Activated naive CD4-positive, alpha-beta T cell treated with anti-CD3 and anti-CD28 coated beads for 36 hours (primary cell): ENCODE data around the gene NDUFB2. TPM values are rescaled to one million over a fixed set of nuclear protein-coding genes. Genes with fewer than 3 reads are reported as not detected.
"Not testable (repeated sequence)": the region's sequence is repeated elsewhere in the genome, so short reads cannot be mapped to it uniquely, and the experiment has no call there.

Experiments
- CTCF ChIA-PET: fragments of 350-600 bp; sonication (Branson Sonifier 250); formaldehyde crosslinking; loops from one replicate; lab custom pipeline; 2021; ENCODE audit warnings: antibody characterized with exemption; lab: Charles Lee
- DNase-seq: peaks from one replicate; pipeline ENCODE4 v3.0.0-alpha.2; 2020
- H3K27ac Mint-ChIP-seq: one replicate; pipeline ENCODE4 v1.8.0; 2021; ENCODE audit warnings: mild to moderate bottlenecking, mixed read lengths
- H3K27me3 Mint-ChIP-seq: one replicate; pipeline ENCODE4 v1.8.0; 2021; ENCODE audit warnings: low read depth, mixed read lengths
- H3K36me3 Mint-ChIP-seq: one replicate; pipeline ENCODE4 v1.8.0; 2021; ENCODE audit warnings: low read depth, mixed read lengths
- H3K4me1 Mint-ChIP-seq: one replicate; pipeline ENCODE4 v1.8.0; 2021; ENCODE audit warnings: low read depth, mixed read lengths
- H3K4me3 Mint-ChIP-seq: one replicate; pipeline ENCODE4 v1.8.0; 2021; ENCODE audit warnings: mild to moderate bottlenecking, moderate library complexity, mixed read lengths
- H3K9me3 Mint-ChIP-seq: one replicate; pipeline ENCODE4 v1.8.0; 2021; ENCODE audit warnings: mixed read lengths
- intact Hi-C: fragments of 100-400 bp; cut with micrococcal nuclease; formaldehyde crosslinking; loops from one replicate; pipeline ENCODE4 v1.15.1; 2023
- total RNA-seq, 2 experiments: library from RNA; stranded (reverse); gene quantifications; one replicate each; pipeline ENCODE4 v1.2.3, GENCODE V29; 2021

NDUFB2 gene
- total RNA-seq, 2 experiments from 2014 or later: 167 to 179 TPM

DNA sequence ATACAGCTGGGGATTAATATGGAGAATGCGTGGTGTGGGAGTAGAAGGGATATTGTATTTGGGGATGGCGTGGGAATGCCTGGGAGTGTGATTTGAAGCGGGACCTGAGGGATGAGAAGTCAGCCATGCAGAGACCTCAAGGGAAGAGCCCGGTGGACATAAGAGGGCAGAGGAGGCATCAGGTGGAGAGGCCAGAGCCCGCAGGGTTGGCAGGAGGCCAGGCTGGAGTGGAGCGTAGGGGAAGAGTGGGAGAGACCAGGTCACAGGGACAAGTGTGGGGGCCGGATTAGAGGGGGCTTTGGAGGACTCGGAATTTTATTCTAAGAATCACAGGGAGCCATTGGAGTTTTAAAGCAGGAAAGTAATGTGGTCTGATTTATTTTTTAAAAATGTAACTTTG, 2.0 kb downstream of the NDUFB2 start:
- no peak overlapping the region for H3K27ac Mint-ChIP-seq
- peaks cover 13% of the 10 kb centered on the region for H3K36me3 Mint-ChIP-seq
- H3K4me1 Mint-ChIP-seq: peaks cover 30% of the 10 kb centered on the region
- no peaks in the 10 kb centered on the region for H3K9me3 Mint-ChIP-seq
- CTCF ChIA-PET: interaction anchor here (0.7 kb wide), 1 partner anchor 13 kb away, joined by 3 read pairs; no protein-coding TSS in a partner anchor
- no peak for DNase-seq
- no peaks in the 10 kb centered on the region for H3K27me3 Mint-ChIP-seq
- peak overlapping the region; percentile 98 for H3K4me3 Mint-ChIP-seq
- intact Hi-C loops: no loop called here

DNA sequence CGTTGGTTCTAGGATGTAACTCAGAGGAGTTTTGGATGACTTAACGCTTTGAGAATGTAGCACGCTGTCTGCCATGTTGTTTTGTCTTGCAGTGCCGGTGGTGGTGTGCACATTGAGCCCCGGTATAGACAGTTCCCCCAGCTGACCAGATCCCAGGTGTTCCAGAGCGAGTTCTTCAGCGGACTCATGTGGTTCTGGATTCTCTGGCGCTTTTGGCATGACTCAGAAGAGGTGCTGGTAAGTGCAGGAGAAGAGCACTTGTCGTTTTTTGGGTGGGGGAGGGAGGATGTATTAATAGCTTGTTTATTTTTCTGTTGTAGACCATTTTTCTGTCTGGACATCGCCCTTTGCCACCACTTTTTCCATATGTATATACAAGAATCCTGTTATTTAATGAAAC, 6.3 kb downstream of the NDUFB2 start:
- DNase-seq: no peak
- Mint-ChIP-seq H3K4me3 (no peak overlapping the region), H3K4me1 (peaks cover 19% of the 10 kb centered on the region), H3K9me3 (no peaks in the 10 kb centered on the region), H3K36me3 (peaks cover 14% of the 10 kb centered on the region), H3K27me3 (no peaks in the 10 kb centered on the region), H3K27ac (no peak overlapping the region)
- CTCF ChIA-PET: no interaction called here
- intact Hi-C loops: no loop called here

DNA sequence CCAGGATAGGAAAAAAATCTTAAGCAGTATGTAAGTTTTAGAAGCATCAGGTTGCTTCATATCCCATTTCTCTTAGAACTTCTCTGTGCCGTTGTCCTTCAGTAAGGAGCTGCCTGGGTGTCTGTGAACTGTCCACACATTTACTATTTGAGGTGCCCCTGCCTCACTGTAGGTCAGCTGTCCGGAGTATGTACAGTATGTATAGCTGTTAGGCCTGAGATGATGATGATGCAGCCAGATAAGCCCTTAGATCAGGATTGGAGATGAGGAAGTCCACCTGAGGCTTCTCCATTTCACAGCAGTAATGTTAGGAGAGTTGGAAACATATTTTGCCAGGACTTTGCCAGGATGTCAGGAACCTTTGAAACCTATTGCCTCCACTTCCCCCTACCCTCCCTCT, 7.7 kb downstream of the NDUFB2 start:
- Mint-ChIP-seq H3K4me1 (peaks cover 9% of the 10 kb centered on the region), H3K27me3 (no peaks in the 10 kb centered on the region), H3K36me3 (peaks cover 17% of the 10 kb centered on the region), H3K27ac (no peak overlapping the region), H3K4me3 (no peak overlapping the region), H3K9me3 (no peaks in the 10 kb centered on the region)
- intact Hi-C loops: no loop called here
- DNase-seq: no peak
- CTCF ChIA-PET: no interaction called here

DNA sequence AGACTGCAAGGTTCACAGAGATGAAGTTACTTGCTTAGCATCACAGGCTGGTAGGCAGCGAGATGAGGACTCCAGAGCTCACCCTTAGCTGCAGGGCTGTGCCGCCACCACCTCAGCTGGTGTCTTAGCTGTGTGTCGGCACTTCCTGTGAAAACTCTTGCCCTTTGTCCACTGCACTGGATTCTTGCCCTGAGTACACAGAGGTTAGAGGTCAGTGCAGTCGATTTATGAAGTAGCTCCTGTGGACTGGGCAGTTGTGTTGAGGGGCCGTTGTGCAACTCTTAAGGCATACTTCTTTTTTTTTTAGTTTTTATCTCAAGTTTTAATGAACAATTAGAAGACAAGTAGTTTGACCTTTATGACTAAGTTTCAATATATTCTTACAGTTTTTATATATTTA, 10.6 kb downstream of the NDUFB2 start:
- Mint-ChIP-seq H3K36me3 (peaks cover 19% of the 10 kb centered on the region), H3K4me1 (peaks cover 2% of the 10 kb centered on the region), H3K27me3 (no peaks in the 10 kb centered on the region), H3K9me3 (peaks cover 7% of the 10 kb centered on the region), H3K27ac (no peak overlapping the region), H3K4me3 (no peak overlapping the region)
- CTCF ChIA-PET: no interaction called here
- intact Hi-C loops: no loop called here
- no peak for DNase-seq

DNA sequence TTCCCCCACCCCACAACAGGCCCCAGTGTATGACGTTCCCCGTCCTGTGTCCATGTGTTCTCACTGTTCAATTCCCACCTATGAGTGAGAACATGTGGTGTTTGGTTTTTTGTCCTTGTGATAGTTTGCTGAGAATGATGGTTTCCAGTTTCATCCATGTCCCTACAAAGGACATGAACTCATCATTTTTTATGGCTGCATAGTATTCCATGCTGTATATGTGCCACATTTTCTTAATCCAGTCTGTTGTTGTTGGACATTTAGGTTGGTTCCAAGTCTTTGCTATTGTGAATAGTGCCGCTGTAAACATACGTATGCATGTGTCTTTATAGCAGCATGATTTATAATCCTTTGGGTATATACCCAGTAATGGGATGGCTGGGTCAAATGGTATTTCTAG, 12.3 kb downstream of the NDUFB2 start:
- intact Hi-C loops, CTCF ChIA-PET, H3K4me3 Mint-ChIP-seq, H3K27ac Mint-ChIP-seq, DNase-seq, H3K27me3 Mint-ChIP-seq, H3K9me3 Mint-ChIP-seq, H3K4me1 Mint-ChIP-seq: not testable (repeated sequence)
- peaks cover 19% of the 10 kb centered on the region for H3K36me3 Mint-ChIP-seq

DNA sequence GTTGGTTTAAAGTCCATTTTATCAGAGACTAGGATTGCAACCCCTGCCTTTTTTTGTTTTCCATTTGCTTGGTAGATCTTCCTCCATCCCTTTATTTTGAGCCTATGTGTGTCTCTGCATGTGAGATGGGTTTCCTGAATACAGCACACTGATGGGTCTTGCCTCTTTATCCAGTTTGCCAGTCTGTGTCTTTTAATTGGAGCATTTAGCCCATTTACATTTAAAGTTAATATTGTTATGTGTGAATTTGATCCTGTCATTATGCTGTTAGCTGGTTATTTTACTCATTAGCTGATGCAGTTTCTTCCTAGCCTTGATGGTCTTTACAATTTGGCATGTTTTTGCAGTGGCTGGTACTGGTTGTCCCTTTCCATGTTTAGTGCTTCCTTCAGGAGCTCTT, 15.9 kb downstream of the NDUFB2 start:
- peaks cover 15% of the 10 kb centered on the region for H3K36me3 Mint-ChIP-seq
- H3K9me3 Mint-ChIP-seq, H3K4me3 Mint-ChIP-seq, H3K27ac Mint-ChIP-seq, H3K27me3 Mint-ChIP-seq, DNase-seq, H3K4me1 Mint-ChIP-seq, CTCF ChIA-PET, intact Hi-C loops: not testable (repeated sequence)

DNA sequence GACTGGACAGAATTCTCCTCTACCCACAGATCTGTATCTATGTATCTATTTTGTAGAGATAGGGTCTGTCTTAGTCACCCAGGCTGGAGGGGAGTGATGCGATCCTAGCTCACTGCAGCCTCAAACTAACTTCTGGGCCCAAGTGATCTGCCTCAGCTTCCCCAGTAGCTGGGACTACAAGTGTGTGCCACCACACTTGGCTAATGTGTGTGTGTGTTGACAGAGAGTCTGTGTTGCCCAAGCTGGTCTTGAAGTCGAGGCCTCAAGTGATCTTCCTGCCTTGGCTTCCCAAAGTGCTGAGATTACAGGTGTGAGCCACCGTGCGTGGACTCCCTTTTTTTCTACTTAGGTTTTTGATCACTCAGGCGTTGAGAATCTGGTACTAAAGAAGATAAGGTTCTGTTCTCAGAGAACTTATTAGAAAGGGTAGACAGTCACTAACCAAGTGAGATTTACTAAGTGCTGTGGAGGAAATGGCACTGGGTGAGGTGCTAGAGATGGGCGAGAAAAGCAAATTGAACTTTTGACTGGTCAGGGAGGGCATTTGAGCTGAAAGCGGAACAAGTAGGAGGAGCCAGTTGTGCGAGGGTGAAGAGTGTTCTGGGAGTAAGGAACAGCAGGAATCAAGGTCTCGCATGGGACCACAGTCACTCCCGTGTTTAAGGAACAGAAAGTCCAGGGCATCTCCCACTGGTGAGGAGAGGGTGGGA, 18.0 kb downstream of the NDUFB2 start:
- no peaks in the 10 kb centered on the region for H3K4me1 Mint-ChIP-seq
- intact Hi-C loops: no loop called here
- H3K27ac Mint-ChIP-seq: no peak overlapping the region
- H3K36me3 Mint-ChIP-seq: peaks cover 12% of the 10 kb centered on the region
- H3K27me3 Mint-ChIP-seq: no peaks in the 10 kb centered on the region
- H3K4me3 Mint-ChIP-seq: no peak overlapping the region
- no peak for DNase-seq
- H3K9me3 Mint-ChIP-seq: peaks cover 10% of the 10 kb centered on the region
- CTCF ChIA-PET: interaction anchor here (0.6 kb wide), 1 partner anchor 347 kb away, joined by 3 read pairs; no protein-coding TSS in a partner anchor

DNA sequence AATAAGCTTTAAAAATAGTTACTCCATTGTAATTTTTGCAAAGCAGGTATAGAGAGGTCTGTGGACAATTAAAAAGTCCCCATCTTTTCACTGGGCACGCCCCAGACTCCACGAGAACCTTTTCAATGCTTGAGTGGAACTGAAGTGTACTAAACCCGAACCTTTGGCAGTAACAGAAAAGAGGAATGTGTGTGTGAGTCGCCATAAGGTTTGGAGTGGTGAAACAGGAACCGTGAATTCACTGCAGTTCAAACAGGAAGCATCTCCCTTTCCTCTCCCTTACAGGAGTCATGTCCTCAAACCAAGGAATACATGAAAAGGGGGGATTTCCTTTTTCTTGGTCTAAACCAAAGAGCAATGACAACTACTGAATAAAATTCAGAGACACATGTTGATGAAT, 23.2 kb downstream of the NDUFB2 start:
- Mint-ChIP-seq H3K4me3 (no peak overlapping the region), H3K36me3 (peaks cover under 1% of the 10 kb centered on the region), H3K9me3 (no peaks in the 10 kb centered on the region), H3K27me3 (no peaks in the 10 kb centered on the region), H3K4me1 (peaks cover 18% of the 10 kb centered on the region), H3K27ac (no peak overlapping the region)
- DNase-seq: no peak
- CTCF ChIA-PET: no interaction called here
- intact Hi-C loops: loop anchor here (10.0 kb wide), 1 partner anchor 835 kb away; the partner anchor contains the start of gene AGK

DNA sequence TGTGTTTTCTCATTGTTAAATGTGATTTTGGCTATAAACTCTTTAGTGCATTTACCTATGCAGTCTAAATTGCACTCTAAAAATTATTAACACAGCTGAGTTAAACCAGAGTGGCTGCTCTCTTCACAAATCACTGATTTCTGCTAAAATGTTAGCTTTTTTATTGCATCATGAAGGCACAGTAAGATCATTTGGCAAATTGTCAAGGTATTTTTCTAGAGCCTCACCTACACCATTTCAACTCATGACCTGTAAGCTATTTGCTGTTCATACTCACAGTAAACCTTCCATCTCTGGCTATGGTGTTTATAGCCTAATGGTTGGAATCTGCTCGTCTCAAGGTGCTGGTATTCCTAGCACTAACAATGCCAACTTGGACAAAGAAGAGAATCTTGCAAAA, 25.7 kb downstream of the NDUFB2 start:
- H3K36me3 Mint-ChIP-seq: no peaks in the 10 kb centered on the region
- intact Hi-C loops: loop anchor here (2.0 to 10.0 kb wide), 4 partner anchors 47 to 833 kb away; partner anchors contain the start of genes AGK and MKRN1

DNA sequence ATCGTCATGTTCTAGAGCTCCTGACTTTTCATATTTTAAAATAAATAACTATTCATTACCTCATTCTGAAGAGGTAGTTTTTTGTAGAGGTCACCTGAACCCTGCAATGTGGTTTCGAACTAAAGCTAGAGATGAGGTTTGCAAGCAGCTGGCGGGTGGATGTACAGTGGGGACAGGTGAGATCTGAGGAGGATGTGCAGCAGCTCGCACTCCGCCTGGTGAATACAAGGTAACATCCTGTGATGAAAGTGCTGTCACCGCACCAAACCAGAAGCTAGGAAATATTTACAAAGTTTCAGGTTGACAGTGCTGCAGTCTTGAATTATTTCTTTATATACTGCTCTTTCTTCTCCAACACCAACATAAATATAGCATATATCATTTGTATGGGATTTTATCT, 26.5 kb downstream of the NDUFB2 start:
- intact Hi-C loops: loop anchor here (1.0 to 10.0 kb wide), 7 partner anchors 27 to 832 kb away; partner anchors contain the start of genes AGK, MKRN1 and NDUFB2
- CTCF ChIA-PET: interaction anchor here (0.6 to 1.7 kb wide), 2 partner anchors 20 to 88 kb away, joined by 4 to 9 read pairs; no protein-coding TSS in a partner anchor
- H3K27ac Mint-ChIP-seq: no peak overlapping the region
- no peak overlapping the region for H3K4me3 Mint-ChIP-seq
- H3K36me3 Mint-ChIP-seq: no peaks in the 10 kb centered on the region
- H3K27me3 Mint-ChIP-seq: no peaks in the 10 kb centered on the region
- peak; percentile 80 for DNase-seq
- no peaks in the 10 kb centered on the region for H3K9me3 Mint-ChIP-seq
- peaks cover 18% of the 10 kb centered on the region for H3K4me1 Mint-ChIP-seq

More for the DNA sequence above, 25.7 kb downstream of the NDUFB2 start:
- H3K27me3 Mint-ChIP-seq: no peaks in the 10 kb centered on the region
- H3K9me3 Mint-ChIP-seq: no peaks in the 10 kb centered on the region
- no peak overlapping the region for H3K27ac Mint-ChIP-seq
- CTCF ChIA-PET: interaction anchor here (0.6 to 1.7 kb wide), 2 partner anchors 88 to 288 kb away, joined by 4 to 9 read pairs; no protein-coding TSS in a partner anchor
- no peak for DNase-seq
- peaks cover 18% of the 10 kb centered on the region for H3K4me1 Mint-ChIP-seq
- H3K4me3 Mint-ChIP-seq: no peak overlapping the region

DNA sequence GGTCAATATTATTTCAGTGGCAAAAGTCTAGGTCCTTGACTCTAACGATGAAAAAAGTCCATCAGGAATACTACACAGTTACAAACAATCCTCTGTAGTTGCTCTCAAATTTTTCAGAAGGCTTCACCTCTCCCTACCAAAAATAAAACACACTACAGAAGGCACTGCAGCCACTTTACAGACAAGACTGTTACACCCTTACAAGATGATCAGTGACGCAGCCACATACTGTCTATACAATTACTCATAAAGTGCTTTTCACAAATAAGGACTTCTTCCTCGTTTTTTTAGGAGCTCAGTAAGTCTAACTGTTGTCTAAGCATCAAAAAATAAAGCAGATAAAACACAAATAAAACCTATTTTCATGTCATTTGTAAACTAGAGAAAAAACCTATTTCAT, 27.1 kb downstream of the NDUFB2 start:
- H3K4me1 Mint-ChIP-seq: peaks cover 18% of the 10 kb centered on the region
- no peaks in the 10 kb centered on the region for H3K9me3 Mint-ChIP-seq
- CTCF ChIA-PET: interaction anchor here (0.6 to 1.7 kb wide), 2 partner anchors 15 to 87 kb away, joined by 3 to 9 read pairs; no protein-coding TSS in a partner anchor
- DNase-seq: no peak
- intact Hi-C loops: loop anchor here (1.0 to 10.0 kb wide), 7 partner anchors 27 to 831 kb away; partner anchors contain the start of genes AGK, MKRN1 and NDUFB2
- no peaks in the 10 kb centered on the region for H3K36me3 Mint-ChIP-seq
- H3K27me3 Mint-ChIP-seq: no peaks in the 10 kb centered on the region
- H3K4me3 Mint-ChIP-seq: no peak overlapping the region
- H3K27ac Mint-ChIP-seq: no peak overlapping the region

DNA sequence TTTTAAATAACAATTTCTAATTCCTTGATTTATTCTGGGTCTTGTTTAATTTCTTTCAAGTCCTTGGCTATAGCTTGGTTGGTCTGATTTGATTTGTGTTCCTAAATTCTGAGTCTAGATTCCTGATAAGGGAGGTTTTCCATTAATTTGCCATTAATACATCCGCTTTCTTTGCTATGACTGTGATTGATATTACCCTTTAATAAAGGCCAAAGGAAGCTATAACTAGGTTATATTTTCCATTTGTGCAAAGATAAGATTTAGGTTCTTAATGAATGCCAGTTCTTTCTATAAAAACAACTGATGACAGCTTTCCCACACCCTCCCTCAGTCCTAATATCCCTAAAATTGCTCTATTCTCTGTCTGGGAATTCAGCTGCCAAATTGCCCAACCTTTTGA, 28.2 kb downstream of the NDUFB2 start:
- CTCF ChIA-PET: interaction anchor here (0.5 kb wide), 1 partner anchor 87 kb away, joined by 3 read pairs; no protein-coding TSS in a partner anchor
- peaks cover under 1% of the 10 kb centered on the region for H3K36me3 Mint-ChIP-seq
- no peak overlapping the region for H3K4me3 Mint-ChIP-seq
- H3K9me3 Mint-ChIP-seq: no peaks in the 10 kb centered on the region
- H3K27ac Mint-ChIP-seq: no peak overlapping the region
- DNase-seq: no peak
- H3K27me3 Mint-ChIP-seq: no peaks in the 10 kb centered on the region
- intact Hi-C loops: loop anchor here (10.0 kb wide), 1 partner anchor 830 kb away; the partner anchor contains the start of gene AGK
- peaks cover 17% of the 10 kb centered on the region for H3K4me1 Mint-ChIP-seq
